ENCODE data around the gene ZNF396.
A peak's percentile ranks its signal among the peaks of the same experiment; 100 is the strongest.

The ZNF396 gene

GRCh38 chr18:35376742-35377695, at the start of gene ZNF396:
ZNF396 (minus strand) TSS chr18:35377337; CDS start chr18:35374292, 3,045 bp downstream.
- peak; percentile 61 for DNase-seq (ENCODE audit: low spot score)

GRCh38 chr18:35426786-35427185, 49.6 kb upstream of the ZNF396 start:
- DNase-seq (ENCODE audit: low spot score): no peak

GRCh38 chr18:35424356-35424755, 47.2 kb upstream of the ZNF396 start:
- DNase-seq (ENCODE audit: low spot score): no peak

GRCh38 chr18:35422237-35422636, 45.1 kb upstream of the ZNF396 start:
- no peak for DNase-seq (ENCODE audit: low spot score)

- no peak for DNase-seq (ENCODE audit: low spot score)
Measured at GRCh38 chr18:35418610-35419009, 41.5 kb upstream of the ZNF396 start.

GRCh38 chr18:35417223-35417622, 40.1 kb upstream of the ZNF396 start:
- no peak for DNase-seq (ENCODE audit: low spot score)

GRCh38 chr18:35415511-35416073, 38.5 kb upstream of the ZNF396 start:
- no peak for DNase-seq (ENCODE audit: low spot score)

GRCh38 chr18:35413163-35413511, 36.0 kb upstream of the ZNF396 start:
- no peak for DNase-seq (ENCODE audit: low spot score)

GRCh38 chr18:35411625-35412351, 34.7 kb upstream of the ZNF396 start:
- no peak for DNase-seq (ENCODE audit: low spot score)

- no peak for DNase-seq (ENCODE audit: low spot score)
Measured at GRCh38 chr18:35410561-35410960, 33.4 kb upstream of the ZNF396 start.

- no peak for DNase-seq (ENCODE audit: low spot score)
Measured at GRCh38 chr18:35409911-35410310, 32.8 kb upstream of the ZNF396 start.

- DNase-seq (ENCODE audit: low spot score): no peak
Measured at GRCh38 chr18:35408843-35409261, 31.7 kb upstream of the ZNF396 start.

- DNase-seq (ENCODE audit: low spot score): peak; percentile 67
Measured at GRCh38 chr18:35407871-35408481, 30.8 kb upstream of the ZNF396 start.

- no peak for DNase-seq (ENCODE audit: low spot score)
Measured at GRCh38 chr18:35406666-35407065, 29.5 kb upstream of the ZNF396 start.

- DNase-seq (ENCODE audit: low spot score): no peak
Measured at GRCh38 chr18:35397976-35398375, 20.8 kb upstream of the ZNF396 start.

GRCh38 chr18:35393716-35394115, 16.6 kb upstream of the ZNF396 start:
- no peak for DNase-seq (ENCODE audit: low spot score)

GRCh38 chr18:35392375-35392774, 15.2 kb upstream of the ZNF396 start:
- DNase-seq (ENCODE audit: low spot score): no peak

GRCh38 chr18:35390951-35391700, 14.0 kb upstream of the ZNF396 start:
- DNase-seq (ENCODE audit: low spot score): no peak

GRCh38 chr18:35389095-35389618, 12.0 kb upstream of the ZNF396 start:
- no peak for DNase-seq (ENCODE audit: low spot score)

- peak; percentile 4 for DNase-seq (ENCODE audit: low spot score)
Measured at GRCh38 chr18:35387152-35387571, 10.0 kb upstream of the ZNF396 start.

GRCh38 chr18:35386600-35387100, 9.5 kb upstream of the ZNF396 start:
- DNase-seq (ENCODE audit: low spot score): peak; percentile 80
